Measurements from ENCODE around the gene PAPPA.

PAPPA gene

DNA sequence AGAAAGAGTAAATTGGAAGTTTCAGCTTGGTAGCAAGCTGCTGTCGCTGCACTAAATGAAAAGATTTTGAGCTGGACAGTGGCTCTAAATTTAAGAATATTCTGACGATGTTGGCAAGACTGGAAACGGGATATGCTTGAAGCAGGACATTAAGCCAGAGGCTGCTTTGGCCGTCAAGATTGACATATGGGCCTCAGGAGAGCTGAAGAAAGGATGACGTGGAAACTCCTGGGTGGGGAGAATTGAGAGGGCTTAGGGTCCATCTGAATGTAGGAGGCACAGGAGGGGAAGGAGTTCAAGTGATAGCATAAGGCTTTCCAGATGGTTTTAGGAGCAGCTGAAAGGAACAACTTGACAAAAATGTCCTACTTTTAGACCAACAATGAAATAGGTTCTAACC, 108.9 kb downstream of the PAPPA start:
- no peaks in the 10 kb centered on the region for H3K4me1 ChIP-seq (ENCODE audit: insufficient read depth, low read length, poor library complexity, severe bottlenecking)
- no peaks in the 10 kb centered on the region for H3K9me3 ChIP-seq (ENCODE audit: insufficient read depth, low read depth, low read length)
- H3K36me3 ChIP-seq (ENCODE audit: insufficient read depth, low read length): no peaks in the 10 kb centered on the region
- H3K4me3 ChIP-seq (ENCODE audit: low read length, poor library complexity, severe bottlenecking): no peak overlapping the region
- H2AFZ ChIP-seq (ENCODE audit: low read length): no peak overlapping the region
- TF ChIP-seq, protein P1, sequence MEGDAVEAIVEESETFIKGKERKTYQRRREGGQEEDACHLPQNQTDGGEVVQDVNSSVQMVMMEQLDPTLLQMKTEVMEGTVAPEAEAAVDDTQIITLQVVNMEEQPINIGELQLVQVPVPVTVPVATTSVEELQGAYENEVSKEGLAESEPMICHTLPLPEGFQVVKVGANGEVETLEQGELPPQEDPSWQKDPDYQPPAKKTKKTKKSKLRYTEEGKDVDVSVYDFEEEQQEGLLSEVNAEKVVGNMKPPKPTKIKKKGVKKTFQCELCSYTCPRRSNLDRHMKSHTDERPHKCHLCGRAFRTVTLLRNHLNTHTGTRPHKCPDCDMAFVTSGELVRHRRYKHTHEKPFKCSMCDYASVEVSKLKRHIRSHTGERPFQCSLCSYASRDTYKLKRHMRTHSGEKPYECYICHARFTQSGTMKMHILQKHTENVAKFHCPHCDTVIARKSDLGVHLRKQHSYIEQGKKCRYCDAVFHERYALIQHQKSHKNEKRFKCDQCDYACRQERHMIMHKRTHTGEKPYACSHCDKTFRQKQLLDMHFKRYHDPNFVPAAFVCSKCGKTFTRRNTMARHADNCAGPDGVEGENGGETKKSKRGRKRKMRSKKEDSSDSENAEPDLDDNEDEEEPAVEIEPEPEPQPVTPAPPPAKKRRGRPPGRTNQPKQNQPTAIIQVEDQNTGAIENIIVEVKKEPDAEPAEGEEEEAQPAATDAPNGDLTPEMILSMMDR (conservative IDR thresholded peaks at IDR 0.05; ENCODE audit: low read length): no peak
- no peak for TF ChIP-seq EZH2phosphoT487 (IDR thresholded peaks at IDR 0.05; ENCODE audit: borderline replicate concordance)
- no peaks in the 10 kb centered on the region for H4K20me1 ChIP-seq (ENCODE audit: insufficient read depth, low read length, poor library complexity, severe bottlenecking)
- H3K27me3 ChIP-seq (ENCODE audit: insufficient read depth, low read length, poor library complexity, severe bottlenecking): no peaks in the 10 kb centered on the region
- no peaks in the 10 kb centered on the region for H3K9me2 ChIP-seq (replicated peaks; ENCODE audit: low read depth, low read length)
- no peaks in the 10 kb centered on the region for H3F3A ChIP-seq (ENCODE audit: low read depth)
- H3K9ac ChIP-seq (ENCODE audit: low read depth, low read length, poor library complexity, severe bottlenecking): no peak overlapping the region
- no peaks in the 10 kb centered on the region for H3K79me2 ChIP-seq (ENCODE audit: insufficient read depth, low read length)
- no peak overlapping the region for H3K4me2 ChIP-seq (ENCODE audit: low read depth, low read length, poor library complexity, severe bottlenecking)

DNA sequence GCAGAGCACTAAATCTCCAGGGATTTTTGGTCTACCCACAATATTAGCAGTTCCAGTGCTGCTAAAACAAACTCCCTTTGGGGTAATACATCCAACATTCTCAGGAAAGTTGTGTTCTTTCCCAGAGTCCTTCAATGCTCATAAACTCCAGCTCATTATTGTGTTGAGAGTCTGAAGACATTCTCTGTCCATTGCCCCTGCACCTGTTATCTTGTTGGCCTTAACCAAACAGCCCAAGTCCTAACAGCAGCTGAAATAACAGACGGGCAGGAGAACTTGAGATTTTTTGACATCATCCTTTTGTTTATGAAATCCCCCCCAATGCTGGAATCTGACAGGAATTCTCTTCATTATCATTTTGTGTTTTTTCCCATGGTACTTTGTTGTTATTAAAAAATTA, 110.8 kb downstream of the PAPPA start:
- Histone ChIP-seq H4K20me1 (ENCODE audit: insufficient read depth, low read length, poor library complexity, severe bottlenecking) (no peaks in the 10 kb centered on the region), H3F3A (ENCODE audit: low read depth) (no peaks in the 10 kb centered on the region), H3K4me2 (ENCODE audit: low read depth, low read length, poor library complexity, severe bottlenecking) (no peak overlapping the region), H3K4me1 (ENCODE audit: insufficient read depth, low read length, poor library complexity, severe bottlenecking) (no peaks in the 10 kb centered on the region), H2AFZ (ENCODE audit: low read length) (no peak overlapping the region), H3K9ac (ENCODE audit: low read depth, low read length, poor library complexity, severe bottlenecking) (no peak overlapping the region), H3K9me3 (ENCODE audit: insufficient read depth, low read depth, low read length) (no peaks in the 10 kb centered on the region), H3K4me3 (ENCODE audit: low read length, poor library complexity, severe bottlenecking) (no peak overlapping the region), H3K36me3 (ENCODE audit: insufficient read depth, low read length) (no peaks in the 10 kb centered on the region), H3K27me3 (ENCODE audit: insufficient read depth, low read length, poor library complexity, severe bottlenecking) (no peaks in the 10 kb centered on the region), H3K9me2 (replicated peaks; ENCODE audit: low read depth, low read length) (no peaks in the 10 kb centered on the region), H3K79me2 (ENCODE audit: insufficient read depth, low read length) (no peaks in the 10 kb centered on the region)
- no peak for TF ChIP-seq EZH2phosphoT487 (IDR thresholded peaks at IDR 0.05; ENCODE audit: borderline replicate concordance)
- TF ChIP-seq, protein P1 (conservative IDR thresholded peaks at IDR 0.05; ENCODE audit: low read length): no peak

DNA sequence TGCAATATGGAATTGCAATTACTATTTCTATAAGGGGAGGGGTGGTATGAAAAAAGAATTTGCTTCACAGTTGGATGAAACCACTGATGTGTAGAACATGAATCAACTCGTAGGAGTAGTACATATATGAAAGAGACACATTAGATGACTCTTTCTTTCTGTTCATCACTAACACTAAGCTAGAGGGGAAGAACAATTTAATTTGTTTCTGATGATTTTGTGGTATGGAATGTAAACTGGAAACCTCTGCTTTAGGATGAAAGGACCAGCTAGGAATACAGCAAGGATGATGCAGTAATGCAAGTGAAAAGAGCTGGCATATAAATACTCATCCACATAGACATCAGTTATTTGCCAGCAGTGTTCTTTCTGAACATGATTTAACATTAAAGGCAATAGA, 113.4 kb downstream of the PAPPA start:
- Histone ChIP-seq H4K20me1 (ENCODE audit: insufficient read depth, low read length, poor library complexity, severe bottlenecking) (no peaks in the 10 kb centered on the region), H3K9ac (ENCODE audit: low read depth, low read length, poor library complexity, severe bottlenecking) (no peak overlapping the region), H3F3A (ENCODE audit: low read depth) (no peaks in the 10 kb centered on the region), H3K27me3 (ENCODE audit: insufficient read depth, low read length, poor library complexity, severe bottlenecking) (no peaks in the 10 kb centered on the region), H3K9me2 (replicated peaks; ENCODE audit: low read depth, low read length) (no peaks in the 10 kb centered on the region), H3K9me3 (ENCODE audit: insufficient read depth, low read depth, low read length) (no peaks in the 10 kb centered on the region), H3K36me3 (ENCODE audit: insufficient read depth, low read length) (no peaks in the 10 kb centered on the region), H3K79me2 (ENCODE audit: insufficient read depth, low read length) (no peaks in the 10 kb centered on the region), H3K4me1 (ENCODE audit: insufficient read depth, low read length, poor library complexity, severe bottlenecking) (no peaks in the 10 kb centered on the region), H3K4me2 (ENCODE audit: low read depth, low read length, poor library complexity, severe bottlenecking) (no peak overlapping the region), H2AFZ (ENCODE audit: low read length) (no peak overlapping the region), H3K4me3 (ENCODE audit: low read length, poor library complexity, severe bottlenecking) (no peak overlapping the region)
- TF ChIP-seq EZH2phosphoT487 (IDR thresholded peaks at IDR 0.05; ENCODE audit: borderline replicate concordance): no peak
- TF ChIP-seq, protein P1 (conservative IDR thresholded peaks at IDR 0.05; ENCODE audit: low read length): no peak
